Right lobe of liver (tissue), 6 donors: ENCODE measurements around the gene TRA2B. TPM values are rescaled to one million over a fixed set of nuclear protein-coding genes. Genes with fewer than 3 reads are reported as not detected.
"Not testable (repeated sequence)": the region's sequence is repeated elsewhere in the genome, so short reads cannot be mapped to it uniquely, and the experiment has no call there.

Source experiments
- ATAC-seq, 4 donors: fragments of 200-7000 bp; cut with Tn5 transposase; one replicate each; pipeline ENCODE4 v1.9.1; 2020; ENCODE audit warnings: mild to moderate bottlenecking in 4 of 4, moderate library complexity in 4 of 4
- DNase-seq, 3 donors: peaks; one replicate each; pipeline ENCODE4 v3.0.0-alpha.2; 2020
- H3K27ac ChIP-seq, 3 donors: fragments of 200-600 bp; one replicate each; pipeline ENCODE4 v1.8.0; 2022
- H3K27me3 ChIP-seq, 2 donors: fragments of 200-600 bp; one replicate each; pipeline ENCODE4 v1.8.0; 2022
- H3K36me3 ChIP-seq, 4 donors: fragments of 200-600 bp; sonication (generic) in 1 of 4; one replicate each; pipeline versions ENCODE4 v1.5.1 to v1.8.0; 2017 to 2022; ENCODE audit warnings: control low read depth in 1 of 4
- H3K4me1 ChIP-seq, 4 donors: fragments of 200-600 bp; sonication (generic) in 1 of 4; one replicate each; pipeline versions ENCODE4 v1.5.1 to v1.8.0; 2017 to 2022; ENCODE audit warnings: control low read depth in 1 of 4
- H3K4me3 ChIP-seq, 3 donors: fragments of 200-600 bp; one replicate each; pipeline ENCODE4 v1.8.0; 2022
- H3K9me3 ChIP-seq, 4 donors: fragments of 200-600 bp; sonication (generic) in 1 of 4; one replicate each; pipeline versions ENCODE4 v1.5.1 to v1.8.0; 2017 to 2022; ENCODE audit warnings: control low read depth in 1 of 4
- POLR2A ChIP-seq: fragments of 450-650 bp; IDR thresholded peaks from one replicate; pipeline ENCODE4 v1.6.1; 2017; ENCODE audit warnings: antibody characterized with exemption, mild to moderate bottlenecking
- WGBS: methylation state at CpG from one replicate; pipeline ENCODE4 v1.1.6; 2018; ENCODE audit warnings: low coverage, low lambda C conversion rate; ENCODE audit not compliant: insufficient coverage; ENCODE audit errors: missing lambda C conversion rate; 5-methylcytosine and 5-hydroxymethylcytosine counted together
- intact Hi-C, 2 donors: fragments of 100-400 bp; cut with DNase I; formaldehyde crosslinking; loops; one replicate each; pipeline versions ENCODE4 v1.11.2 to v1.14.1; 2022
- total RNA-seq, 6 experiments: library from RNA; depleted of rRNA in 2 of 6; stranded (reverse); fragments of >200 nt in 2 of 6; fragmentation: NEBNext Ultra II Directional in 3 of 6; extraction: Animal tissue kit (Norgen Biotek cat#: 25700) in 3 of 6; gene quantifications; one replicate each; pipeline versions ENCODE4 v1.1.0 to v1.2.4, GENCODE V29; 2016 to 2023
- TF ChIP-seq, protein P1 (sequence below), 4 donors: fragments of 200-600 bp in 3 of 4; fragments of 450-650 bp in 1 of 4; IDR thresholded peaks; one replicate each; pipeline versions ENCODE4 v1.5.1 to v1.8.0; 2016 to 2022; ENCODE audit warnings: antibody characterized with exemption in 4 of 4, mild to moderate bottlenecking in 2 of 4
- donor health status: DM: no; HTN: yes; CAD: no.
- donor health status: DM: no; HTN: no; CAD: no.
- donor health status: DM: no; HTN: no; CAD: no.
- donor health status: DM: no; HTN: yes; CAD: no.
- donor health status: DM: no; HTN: yes; CAD: no.

The TRA2B gene
- total RNA-seq, 6 experiments from 2014 or later = 31.0 to 68.5 (median 49.6) TPM

DNA sequence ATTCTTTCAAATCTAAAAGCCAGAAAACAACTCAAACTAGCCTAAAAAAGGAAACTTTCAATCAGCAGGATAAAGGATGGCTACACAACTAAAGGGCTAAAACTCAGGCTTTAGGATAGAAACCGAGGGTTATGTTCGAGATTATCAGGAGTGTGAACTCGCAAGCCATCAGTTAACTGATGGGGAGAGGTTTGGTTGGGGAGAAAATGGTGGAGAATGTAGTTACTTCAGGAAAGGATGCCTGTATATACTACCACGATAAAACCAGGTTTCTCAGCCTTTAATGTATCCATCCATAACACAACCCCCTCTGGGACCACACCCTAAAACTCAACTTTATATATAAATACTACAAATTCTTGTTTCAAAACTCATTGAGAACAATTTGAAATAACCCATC, 22.2 kb downstream of the TRA2B start:
- Histone ChIP-seq H3K27ac (no peak overlapping the region), H3K4me1 (no peaks in the 10 kb centered on the region), H3K27me3 (no peaks in the 10 kb centered on the region), H3K9me3 (no peaks in the 10 kb centered on the region), H3K36me3 (peaks cover 11 to 64% (median 37%) of the 10 kb centered on the region in 4 donors), H3K4me3 (no peak overlapping the region)
- no peak for ATAC-seq
- 87% methylated on average over 4 of the region's 4 CpGs for WGBS
- no peak for TF ChIP-seq POLR2A
- TF ChIP-seq, protein P1, sequence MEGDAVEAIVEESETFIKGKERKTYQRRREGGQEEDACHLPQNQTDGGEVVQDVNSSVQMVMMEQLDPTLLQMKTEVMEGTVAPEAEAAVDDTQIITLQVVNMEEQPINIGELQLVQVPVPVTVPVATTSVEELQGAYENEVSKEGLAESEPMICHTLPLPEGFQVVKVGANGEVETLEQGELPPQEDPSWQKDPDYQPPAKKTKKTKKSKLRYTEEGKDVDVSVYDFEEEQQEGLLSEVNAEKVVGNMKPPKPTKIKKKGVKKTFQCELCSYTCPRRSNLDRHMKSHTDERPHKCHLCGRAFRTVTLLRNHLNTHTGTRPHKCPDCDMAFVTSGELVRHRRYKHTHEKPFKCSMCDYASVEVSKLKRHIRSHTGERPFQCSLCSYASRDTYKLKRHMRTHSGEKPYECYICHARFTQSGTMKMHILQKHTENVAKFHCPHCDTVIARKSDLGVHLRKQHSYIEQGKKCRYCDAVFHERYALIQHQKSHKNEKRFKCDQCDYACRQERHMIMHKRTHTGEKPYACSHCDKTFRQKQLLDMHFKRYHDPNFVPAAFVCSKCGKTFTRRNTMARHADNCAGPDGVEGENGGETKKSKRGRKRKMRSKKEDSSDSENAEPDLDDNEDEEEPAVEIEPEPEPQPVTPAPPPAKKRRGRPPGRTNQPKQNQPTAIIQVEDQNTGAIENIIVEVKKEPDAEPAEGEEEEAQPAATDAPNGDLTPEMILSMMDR (IDR thresholded peaks at IDR 0.05) = no peak
- intact Hi-C loops = no loop called here
- DNase-seq = no peak

DNA sequence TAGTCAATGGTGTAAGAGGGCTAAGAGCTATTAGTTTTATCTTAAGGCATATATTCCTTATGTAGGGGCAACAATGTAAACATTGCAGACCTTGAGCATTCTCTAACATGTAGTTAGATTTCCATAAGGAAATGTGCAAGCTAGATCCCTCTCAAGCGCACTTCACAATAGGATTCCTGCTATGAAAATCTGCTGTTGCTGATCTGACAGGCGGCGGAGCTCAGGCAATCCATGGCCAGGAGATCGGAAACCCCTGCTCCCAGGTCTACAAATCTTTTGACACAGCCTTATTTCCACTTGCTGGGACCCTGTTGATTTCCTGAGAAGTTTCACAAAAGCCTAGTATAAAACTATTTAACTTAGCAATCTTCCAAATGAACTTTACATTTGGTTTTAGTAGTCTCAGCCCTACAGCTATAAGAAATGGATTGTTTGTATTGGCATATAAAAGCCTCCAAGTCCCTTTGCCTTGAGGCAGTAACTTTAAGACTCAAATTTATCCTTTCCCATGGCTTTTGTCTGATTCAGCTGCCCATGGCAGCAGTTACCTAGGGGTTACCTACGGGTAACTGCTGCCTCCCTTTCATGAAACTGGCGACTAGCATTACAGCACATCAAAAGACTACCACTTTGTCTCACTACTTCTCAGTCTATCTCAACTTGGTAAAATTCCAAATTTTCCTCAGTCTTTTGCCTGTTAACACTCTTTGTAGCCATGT, 22.7 kb downstream of the TRA2B start:
- no peaks in the 10 kb centered on the region for H3K4me1 ChIP-seq
- TF ChIP-seq, protein P1 (IDR thresholded peaks at IDR 0.05) = no peak
- no peak for TF ChIP-seq POLR2A
- no peak overlapping the region for H3K27ac ChIP-seq
- H3K4me3 ChIP-seq = no peak overlapping the region
- H3K27me3 ChIP-seq = no peaks in the 10 kb centered on the region
- ATAC-seq = no peak
- H3K36me3 ChIP-seq = peaks cover 7 to 58% (median 31%) of the 10 kb centered on the region in 4 donors
- no peak for DNase-seq
- WGBS = 91% methylated on average over 4 of the region's 6 CpGs
- no peaks in the 10 kb centered on the region for H3K9me3 ChIP-seq
- intact Hi-C loops = no loop called here

DNA sequence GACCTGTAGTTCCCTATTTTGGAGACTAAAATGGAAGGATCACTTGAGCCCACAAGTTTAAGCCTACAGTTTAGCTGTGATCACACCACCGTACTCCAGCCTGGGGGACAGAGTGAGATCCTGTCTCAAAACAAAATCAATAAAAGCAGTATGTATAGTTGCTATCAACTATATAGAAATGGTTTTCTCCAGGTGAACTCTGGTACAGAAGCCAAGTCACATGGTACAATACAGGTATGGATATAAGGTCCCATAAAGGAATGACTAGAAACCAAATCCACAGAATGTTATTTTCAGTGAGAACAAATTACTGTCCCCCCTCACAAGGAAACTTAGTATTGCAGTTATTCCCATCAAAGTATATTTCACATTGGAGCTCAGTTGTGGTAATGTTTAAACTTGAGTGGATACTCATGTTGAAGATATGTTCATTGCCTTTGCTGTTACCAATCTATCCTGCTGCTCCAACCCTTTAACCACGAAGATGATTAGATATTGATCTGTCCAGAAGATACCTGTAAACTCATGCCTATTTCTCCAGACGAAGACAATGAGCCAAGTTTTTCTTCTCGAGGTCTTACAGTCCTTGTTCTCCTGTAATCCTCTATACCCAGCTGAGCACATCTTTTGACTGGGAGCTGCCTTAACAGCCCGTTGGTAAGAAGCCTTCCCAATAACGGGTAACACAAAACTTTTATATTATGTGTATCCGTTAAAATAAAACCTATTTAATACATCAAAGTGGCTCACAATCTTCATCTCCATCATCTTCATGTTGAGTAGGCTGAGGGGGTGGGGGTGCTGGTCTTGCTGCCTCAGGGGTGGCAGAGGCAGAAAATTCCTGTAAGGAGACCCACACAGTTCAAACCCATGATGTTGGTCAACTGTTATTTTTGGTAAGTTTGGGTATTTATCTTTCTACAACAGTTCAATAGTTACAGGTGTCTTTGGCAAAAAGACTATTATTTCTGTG, 24.6 kb downstream of the TRA2B start:
- Histone ChIP-seq H3K4me1 (no peaks in the 10 kb centered on the region), H3K4me3 (no peak overlapping the region), H3K27me3 (no peaks in the 10 kb centered on the region), H3K27ac (no peak overlapping the region), H3K36me3 (peaks cover 4 to 40% (median 18%) of the 10 kb centered on the region in 4 donors), H3K9me3 (no peaks in the 10 kb centered on the region)
- no peak for DNase-seq
- WGBS = 69% methylated on average over 6 of the region's 7 CpGs
- intact Hi-C loops = no loop called here
- no peak for TF ChIP-seq POLR2A
- TF ChIP-seq, protein P1 (IDR thresholded peaks at IDR 0.05) = no peak
- peak in 3 of 4 donors; percentile 12 to 29 (median 22) for ATAC-seq

DNA sequence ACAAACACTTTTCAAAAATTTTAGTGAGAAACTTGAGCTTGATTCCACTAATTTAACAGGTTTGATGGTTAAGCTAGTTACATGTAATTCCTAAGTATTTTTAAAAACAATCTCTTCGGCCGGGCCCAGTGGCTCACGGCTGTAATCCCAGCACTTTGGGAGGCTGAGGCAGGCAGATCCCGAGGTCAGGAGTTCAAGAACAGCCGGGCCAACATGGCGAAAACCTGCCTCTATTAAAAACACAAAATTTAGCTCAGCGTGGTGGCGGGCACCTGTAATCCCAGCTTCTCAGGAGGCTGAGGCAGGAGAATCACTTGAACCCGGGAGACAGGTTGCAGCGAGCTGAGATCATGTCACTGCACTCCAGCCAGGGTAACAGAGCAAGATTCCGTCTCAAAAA, 25.3 kb downstream of the TRA2B start:
- H3K4me3 ChIP-seq = no peak overlapping the region
- H3K27ac ChIP-seq = no peak overlapping the region
- H3K36me3 ChIP-seq = peaks cover 4 to 33% (median 15%) of the 10 kb centered on the region in 4 donors
- intact Hi-C loops = no loop called here
- no peaks in the 10 kb centered on the region for H3K9me3 ChIP-seq
- WGBS = 88% methylated on average over 7 of the region's 11 CpGs
- H3K4me1 ChIP-seq = no peaks in the 10 kb centered on the region
- TF ChIP-seq, protein P1 (IDR thresholded peaks at IDR 0.05) = no peak
- no peak for TF ChIP-seq POLR2A
- no peak for DNase-seq
- no peak for ATAC-seq
- H3K27me3 ChIP-seq = no peaks in the 10 kb centered on the region

DNA sequence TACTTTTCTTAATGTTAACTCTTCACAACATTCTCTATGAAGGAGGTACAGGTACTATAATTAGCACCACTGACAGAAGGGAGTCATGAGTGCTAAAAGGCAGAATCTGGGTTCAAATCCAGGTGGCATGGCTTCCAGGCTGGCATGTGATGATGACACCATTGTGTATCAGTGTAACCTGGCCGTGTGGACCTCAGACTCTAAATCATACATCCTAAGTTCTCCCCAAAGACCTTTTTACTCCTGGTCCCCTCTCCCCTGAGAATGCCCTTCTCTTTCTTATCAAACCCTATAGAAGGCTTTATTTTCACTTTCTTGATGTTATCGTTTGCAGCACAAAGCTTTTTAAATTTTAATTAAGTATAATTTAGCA, 26.8 kb downstream of the TRA2B start:
- peak in 1 of 4 donors; percentile 7 for ATAC-seq
- H3K4me1 ChIP-seq, intact Hi-C loops, H3K9me3 ChIP-seq, H3K27ac ChIP-seq, H3K4me3 ChIP-seq, H3K27me3 ChIP-seq, DNase-seq: not testable (repeated sequence)
- H3K36me3 ChIP-seq = peaks cover 0 to 18% (median 7%) of the 10 kb centered on the region in 4 donors
- 12% methylated on average over 2 of the region's 2 CpGs for WGBS

DNA sequence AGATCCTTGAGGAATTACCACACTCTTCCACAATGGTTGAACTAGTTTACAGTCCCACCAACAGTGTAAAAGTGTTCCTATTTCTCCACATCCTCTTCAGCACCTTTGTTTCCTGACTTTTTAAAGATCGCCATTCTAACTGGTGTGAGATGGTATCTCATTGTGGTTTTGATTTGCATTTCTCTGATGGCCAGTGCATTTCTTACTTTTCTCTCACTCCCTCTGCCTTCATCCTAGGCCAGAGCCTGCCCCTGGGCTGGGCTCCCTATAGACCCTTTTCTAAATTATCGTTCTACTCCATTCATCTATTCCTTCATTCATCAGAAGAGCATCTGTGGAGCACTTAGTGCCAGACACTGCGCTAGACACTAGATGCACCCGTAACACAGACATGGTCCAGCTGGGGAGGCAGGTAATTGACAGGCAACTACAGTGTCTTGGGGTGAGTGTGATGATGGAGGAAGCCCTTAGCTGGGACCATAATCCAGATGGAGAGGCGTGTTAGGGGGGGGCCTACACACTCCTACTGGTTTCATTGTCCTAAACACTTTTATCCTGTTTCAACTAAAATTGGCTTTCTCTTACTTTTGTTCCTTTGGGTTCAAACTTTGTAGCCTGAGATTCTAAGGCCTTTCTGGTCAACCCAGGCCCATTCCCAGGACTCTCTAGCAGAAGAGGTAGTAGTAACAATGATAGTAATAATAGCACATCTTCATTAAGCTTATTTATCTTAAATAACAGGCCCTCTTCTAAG, 27.3 kb downstream of the TRA2B start:
- H3K4me3 ChIP-seq, DNase-seq, H3K4me1 ChIP-seq, H3K27me3 ChIP-seq, H3K27ac ChIP-seq, intact Hi-C loops, H3K9me3 ChIP-seq: not testable (repeated sequence)
- peak in 2 of 4 donors; percentile 31 to 33 for ATAC-seq
- peaks cover 0 to 13% (median 4%) of the 10 kb centered on the region in 4 donors for H3K36me3 ChIP-seq
- WGBS = 44% methylated on average over 3 of the region's 5 CpGs
